ENCODE measurements around the gene ZFAND3.

DNA sequence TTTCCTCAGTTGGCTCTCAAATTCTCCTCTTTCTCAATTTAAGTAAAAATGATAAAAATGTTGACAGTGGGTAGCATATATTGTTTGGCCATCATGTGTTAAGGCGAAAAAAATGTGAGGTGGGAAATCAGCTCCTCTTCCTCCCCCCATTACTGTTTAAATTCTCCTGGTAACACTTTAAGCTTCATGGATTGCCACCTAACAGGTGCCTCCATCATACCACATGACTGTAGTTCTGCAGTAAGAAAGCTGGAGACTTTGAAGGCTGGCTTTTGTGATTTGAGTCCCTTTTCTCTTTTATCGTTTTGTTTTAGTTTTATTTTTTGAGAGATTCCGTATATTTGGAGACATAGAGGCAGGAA lies 1.2 kb downstream of the ZFAND3 start:
- TF ChIP-seq POLR2A (IDR thresholded peaks at IDR 0.05; ENCODE audit: low read depth, low read length) (no peak), CTCF (IDR thresholded peaks at IDR 0.05 in 2 of 3, conservative IDR thresholded peaks at IDR 0.05 in 1 of 3; ENCODE audit: control insufficient read depth in 2 of 3, extremely low read depth in 1 of 3, insufficient read depth in 1 of 3, low read depth in 3 of 3, low read length in 3 of 3) (no peak), ATF7 (IDR thresholded peaks at IDR 0.05; ENCODE audit: low read depth) (no peak), SPI1 (IDR thresholded peaks at IDR 0.05; ENCODE audit: borderline replicate concordance, insufficient read depth, low read depth, low read length) (no peak), SMC3 (IDR thresholded peaks at IDR 0.05; ENCODE audit: borderline replicate concordance, low read length) (no peak), KDM1A (IDR thresholded peaks at IDR 0.05; ENCODE audit: borderline replicate concordance) (no peak), ELK1 (IDR thresholded peaks at IDR 0.05; ENCODE audit: low read depth, low read length) (no peak), PAX5 (IDR thresholded peaks at IDR 0.05; ENCODE audit: borderline replicate concordance, low read depth, low read length) (no peak)
- TF ChIP-seq, protein P1, sequence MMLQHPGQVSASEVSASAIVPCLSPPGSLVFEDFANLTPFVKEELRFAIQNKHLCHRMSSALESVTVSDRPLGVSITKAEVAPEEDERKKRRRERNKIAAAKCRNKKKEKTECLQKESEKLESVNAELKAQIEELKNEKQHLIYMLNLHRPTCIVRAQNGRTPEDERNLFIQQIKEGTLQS (IDR thresholded peaks at IDR 0.05; ENCODE audit: borderline replicate concordance, extremely low read depth, low read depth, low read length) = no peak
- TF ChIP-seq, protein P2, sequence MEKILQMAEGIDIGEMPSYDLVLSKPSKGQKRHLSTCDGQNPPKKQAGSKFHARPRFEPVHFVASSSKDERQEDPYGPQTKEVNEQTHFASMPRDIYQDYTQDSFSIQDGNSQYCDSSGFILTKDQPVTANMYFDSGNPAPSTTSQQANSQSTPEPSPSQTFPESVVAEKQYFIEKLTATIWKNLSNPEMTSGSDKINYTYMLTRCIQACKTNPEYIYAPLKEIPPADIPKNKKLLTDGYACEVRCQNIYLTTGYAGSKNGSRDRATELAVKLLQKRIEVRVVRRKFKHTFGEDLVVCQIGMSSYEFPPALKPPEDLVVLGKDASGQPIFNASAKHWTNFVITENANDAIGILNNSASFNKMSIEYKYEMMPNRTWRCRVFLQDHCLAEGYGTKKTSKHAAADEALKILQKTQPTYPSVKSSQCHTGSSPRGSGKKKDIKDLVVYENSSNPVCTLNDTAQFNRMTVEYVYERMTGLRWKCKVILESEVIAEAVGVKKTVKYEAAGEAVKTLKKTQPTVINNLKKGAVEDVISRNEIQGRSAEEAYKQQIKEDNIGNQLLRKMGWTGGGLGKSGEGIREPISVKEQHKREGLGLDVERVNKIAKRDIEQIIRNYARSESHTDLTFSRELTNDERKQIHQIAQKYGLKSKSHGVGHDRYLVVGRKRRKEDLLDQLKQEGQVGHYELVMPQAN (conservative IDR thresholded peaks at IDR 0.05) = no peak
